AG04450 (cell line): ENCODE measurements around the gene NDEL1. TPM values are rescaled to one million over a fixed set of nuclear protein-coding genes. Genes with fewer than 3 reads are reported as not detected.

Experiments
- CTCF ChIA-PET: fragments of 300-600, 350-600 bp; formaldehyde crosslinking; extraction: SDS; loops from one replicate; lab custom pipeline; 2022; ENCODE audit warnings: antibody characterized with exemption, inconsistent platforms; lab: Charles Lee
- POLR2A ChIA-PET: fragments of 350-600 bp; formaldehyde crosslinking; extraction: SDS; loops from one replicate; lab custom pipeline; 2021; ENCODE audit warnings: antibody characterized with exemption, inconsistent platforms; lab: Yijun Ruan, JAX
- DNase-seq: peaks from one replicate; pipeline ENCODE4 v3.0.0-alpha.2; 2011; ENCODE audit warnings: low read depth, low spot score
- H3K27ac ChIP-seq: one replicate; pipeline ENCODE4 v1.5.1; 2012; ENCODE audit warnings: low read depth, low read length, control low read depth
- H3K27me3 ChIP-seq: one replicate; pipeline ENCODE4 v1.6.0; 2012; ENCODE audit warnings: low read length; ENCODE audit not compliant: control insufficient read depth, insufficient read depth
- H3K4me3 ChIP-seq: 2 replicates; pipeline ENCODE4 v1.5.1; 2011; ENCODE audit warnings: mild to moderate bottlenecking, low read depth, low read length, control low read depth
- H3K9me3 ChIP-seq: 2 replicates; pipeline ENCODE4 v1.5.1; 2012; ENCODE audit warnings: low read length; ENCODE audit not compliant: control insufficient read depth, insufficient read depth
- CTCF ChIP-seq: IDR thresholded peaks from 2 replicates; pipeline ENCODE4 v1.5.1; 2011; ENCODE audit warnings: low read depth, low read length, control low read depth, inconsistent platforms
- polyA plus RNA-seq: library from polyadenylated mRNA; depleted of rRNA; stranded (reverse); fragments of >200 nt; gene quantifications from 2 replicates; pipeline ENCODE4 v1.2.3, GENCODE V29; 2011

The NDEL1 gene
- polyA plus RNA-seq, 1 experiment: 74.7 TPM

- CTCF ChIA-PET: interaction anchor here (1.4 to 1.5 kb wide), 2 partner anchors 12 to 266 kb away, joined by 3 read pairs; no protein-coding TSS in a partner anchor
These were observed 44.6 kb downstream of the NDEL1 start for GRCh38 chr17:8480011-8480976.

GRCh38 chr17:8481089-8481488, 45.4 kb downstream of the NDEL1 start:
- CTCF ChIA-PET: no interaction called here
- POLR2A ChIA-PET: no interaction called here
- peaks cover 4% of the 10 kb centered on the region; the same call in 1 of the 2 replicates for H3K9me3 ChIP-seq

More at GRCh38 chr17:8480011-8480976, 44.6 kb downstream of the NDEL1 start:
- Histone ChIP-seq H3K27ac (peak overlapping the region; percentile 70), H3K9me3 (peaks cover 4% of the 10 kb centered on the region; the same call in 1 of the 2 replicates), H3K27me3 (no peaks in the 10 kb centered on the region), H3K4me3 (no peak overlapping the region)
- DNase-seq: no peak
- POLR2A ChIA-PET: interaction anchor here (0.8 to 1.1 kb wide), 4 partner anchors 9 to 307 kb away, joined by 3 to 4 read pairs (median 3); no protein-coding TSS in a partner anchor
- no peak for TF ChIP-seq CTCF

GRCh38 chr17:8481703-8482102, 46.0 kb downstream of the NDEL1 start:
- POLR2A ChIA-PET: no interaction called here
- Histone ChIP-seq H3K4me3 (no peak overlapping the region), H3K9me3 (peaks cover 4% of the 10 kb centered on the region; the same call in 1 of the 2 replicates), H3K27ac (peak overlapping the region; percentile 21), H3K27me3 (no peaks in the 10 kb centered on the region)
- TF ChIP-seq CTCF: no peak
- CTCF ChIA-PET: no interaction called here
- no peak for DNase-seq

More at GRCh38 chr17:8481089-8481488, 45.4 kb downstream of the NDEL1 start:
- no peak for TF ChIP-seq CTCF
- Histone ChIP-seq H3K27ac (no peak overlapping the region), H3K27me3 (no peaks in the 10 kb centered on the region), H3K4me3 (no peak overlapping the region)
- DNase-seq: no peak

- peaks cover 4% of the 10 kb centered on the region; the same call in 1 of the 2 replicates for H3K9me3 ChIP-seq
- no peak overlapping the region for H3K27ac ChIP-seq
- TF ChIP-seq CTCF: no peak
- H3K27me3 ChIP-seq: no peaks in the 10 kb centered on the region
- H3K4me3 ChIP-seq: no peak overlapping the region
- DNase-seq: no peak
- ChIA-PET POLR2A (no interaction called here), CTCF (interaction anchor here (1.9 kb wide), 1 partner anchor 263 kb away, joined by 7 read pairs; no protein-coding TSS in a partner anchor)
These were observed 46.9 kb downstream of the NDEL1 start for GRCh38 chr17:8482546-8482945.

- no peaks in the 10 kb centered on the region for H3K27me3 ChIP-seq
- CTCF ChIA-PET: interaction anchor here (1.2 to 1.9 kb wide), 2 partner anchors 108 to 262 kb away, joined by 3 to 7 read pairs; partner anchors contain the start of gene KRABD2
- no peak for TF ChIP-seq CTCF
- POLR2A ChIA-PET: no interaction called here
- H3K27ac ChIP-seq: no peak overlapping the region
- H3K4me3 ChIP-seq: no peak overlapping the region
- no peak for DNase-seq
- peaks cover 4% of the 10 kb centered on the region; the same call in 1 of the 2 replicates for H3K9me3 ChIP-seq
These were observed 48.8 kb downstream of the NDEL1 start for GRCh38 chr17:8484465-8484864.
